ENCODE results near the gene SLC9A7.

Gene SLC9A7

DNA sequence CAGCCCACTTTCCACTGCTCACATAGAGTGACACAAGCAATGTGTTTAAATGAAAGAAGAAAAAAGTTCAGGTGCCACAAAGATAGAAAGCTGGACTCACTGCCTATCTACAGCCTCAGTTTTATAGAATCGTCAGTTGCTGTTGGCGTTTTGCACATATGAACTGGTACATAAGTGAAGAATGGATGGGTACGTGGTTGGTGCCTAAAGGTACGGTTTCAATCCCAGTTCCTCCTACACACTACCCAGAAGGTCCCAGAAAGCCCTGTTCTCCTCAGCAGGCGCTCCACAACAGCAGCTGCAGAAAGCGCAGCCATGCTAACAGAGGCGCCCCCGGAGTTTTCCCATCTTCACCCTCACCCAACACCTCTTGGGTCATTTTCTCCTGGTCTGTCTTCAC lies 161.7 kb downstream of the SLC9A7 start:
- in situ Hi-C loops (cut with MboI; ENCODE audit: low pct_unique_long_range_greater_than_20kb, low sequenced_read_pairs, unreplicated experiment): no loop called here
- TF ChIP-seq CTCF (IDR thresholded peaks at IDR 0.05; ENCODE audit: extremely low read depth, insufficient read depth, missing control alignments): no peak
- no peak for DNase-seq (ENCODE audit: low spot score)

GRCh38 chrX:46595084-46595483 lies 163.8 kb downstream of the SLC9A7 start:
- DNase-seq (ENCODE audit: low spot score): no peak
- in situ Hi-C loops (cut with MboI; ENCODE audit: low pct_unique_long_range_greater_than_20kb, low sequenced_read_pairs, unreplicated experiment): no loop called here
- no peak for TF ChIP-seq CTCF (IDR thresholded peaks at IDR 0.05; ENCODE audit: extremely low read depth, insufficient read depth, missing control alignments)

GRCh38 chrX:46589977-46590723 lies 168.8 kb downstream of the SLC9A7 start:
- no peak for TF ChIP-seq CTCF (IDR thresholded peaks at IDR 0.05; ENCODE audit: extremely low read depth, insufficient read depth, missing control alignments)
- DNase-seq (ENCODE audit: low spot score): no peak
- in situ Hi-C loops (cut with MboI; ENCODE audit: low pct_unique_long_range_greater_than_20kb, low sequenced_read_pairs, unreplicated experiment): no loop called here

- in situ Hi-C loops (cut with MboI; ENCODE audit: low pct_unique_long_range_greater_than_20kb, low sequenced_read_pairs, unreplicated experiment): no loop called here
- DNase-seq (ENCODE audit: low spot score): no peak
- TF ChIP-seq CTCF (IDR thresholded peaks at IDR 0.05; ENCODE audit: extremely low read depth, insufficient read depth, missing control alignments): no peak
Measured at GRCh38 chrX:46588263-46588662, 170.7 kb downstream of the SLC9A7 start.

DNA sequence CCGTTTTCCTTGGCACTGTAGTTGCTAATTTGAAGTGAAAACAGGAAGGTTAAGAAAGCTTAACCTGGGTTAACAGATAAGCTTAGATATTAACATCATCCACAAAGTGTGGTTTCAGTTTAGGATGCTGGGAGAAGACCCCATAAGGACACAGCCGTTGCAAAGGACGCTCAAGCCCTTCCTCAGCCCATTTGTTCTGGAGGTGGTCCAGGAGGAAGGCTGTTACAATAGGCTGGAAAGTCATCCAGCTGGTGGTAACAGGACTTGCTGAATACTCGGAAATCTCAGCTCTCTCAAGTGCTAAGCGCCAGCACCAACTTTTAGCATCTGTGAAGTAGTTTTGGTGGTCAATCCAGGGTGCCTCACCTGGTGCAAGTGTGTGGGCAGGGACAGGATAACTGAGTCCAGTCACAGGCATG lies 171.2 kb downstream of the SLC9A7 start:
- in situ Hi-C loops (cut with MboI; ENCODE audit: low pct_unique_long_range_greater_than_20kb, low sequenced_read_pairs, unreplicated experiment): no loop called here
- no peak for DNase-seq (ENCODE audit: low spot score)
- no peak for TF ChIP-seq CTCF (IDR thresholded peaks at IDR 0.05; ENCODE audit: extremely low read depth, insufficient read depth, missing control alignments)

DNA sequence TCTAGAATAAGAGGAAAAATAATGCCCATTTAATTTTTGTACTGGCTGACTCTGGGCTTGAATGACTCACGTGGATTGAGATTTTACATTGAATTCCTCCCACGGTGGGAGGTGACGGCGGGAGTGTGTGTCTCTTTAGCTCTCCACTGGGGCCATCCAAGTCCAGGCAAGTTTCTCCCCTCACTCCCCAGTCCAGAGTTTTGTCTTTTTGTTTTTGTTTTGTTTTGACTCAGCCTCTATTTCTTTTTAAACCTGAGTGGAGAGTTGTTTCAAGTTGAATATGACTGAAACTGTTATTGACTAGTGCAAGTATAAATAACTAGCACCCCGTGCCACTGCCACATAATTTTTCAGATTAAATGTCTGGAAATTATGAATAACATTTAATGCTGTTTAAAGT lies 171.8 kb downstream of the SLC9A7 start:
- in situ Hi-C loops (cut with MboI; ENCODE audit: low pct_unique_long_range_greater_than_20kb, low sequenced_read_pairs, unreplicated experiment): no loop called here
- peak; percentile 39 for DNase-seq (ENCODE audit: low spot score)
- no peak for TF ChIP-seq CTCF (IDR thresholded peaks at IDR 0.05; ENCODE audit: extremely low read depth, insufficient read depth, missing control alignments)
